Left ventricle myocardium inferior (tissue), 1 donor: Measurements from ENCODE around the gene RIPOR3. TPM values are rescaled to one million over a fixed set of nuclear protein-coding genes. Genes with fewer than 3 reads are reported as not detected.

Source experiments
- DNase-seq: peaks from one replicate; pipeline ENCODE4 v3.0.0-alpha.2; 2020
- H3K27ac ChIP-seq: fragments of 200-600 bp; replicated peaks from 2 replicates; pipeline ENCODE4 v1.8.0; 2021
- H3K27me3 ChIP-seq: fragments of 200-600 bp; 2 replicates; pipeline ENCODE4 v1.8.0; 2021; ENCODE audit warnings: low read depth
- H3K36me3 ChIP-seq: fragments of 200-600 bp; 2 replicates; pipeline ENCODE4 v1.8.0; 2021
- H3K4me1 ChIP-seq: fragments of 200-600 bp; 2 replicates; pipeline ENCODE4 v1.8.0; 2021
- H3K4me3 ChIP-seq: fragments of 200-600 bp; 2 replicates; pipeline ENCODE4 v1.8.0; 2021; ENCODE audit warnings: mild to moderate bottlenecking, moderate library complexity
- H3K9me3 ChIP-seq: fragments of 200-600 bp; replicated peaks from 2 replicates; pipeline ENCODE4 v1.8.0; 2021
- intact Hi-C: fragments of 100-400 bp; cut with micrococcal nuclease; formaldehyde crosslinking; loops from one replicate; pipeline ENCODE4 v1.11.0; 2022
- total RNA-seq: library from RNA; stranded (reverse); fragmentation: NEBNext Ultra II Directional; extraction: Animal tissue kit (Norgen Biotek cat#: 25700); gene quantifications from one replicate; pipeline ENCODE4 v1.2.1, GENCODE V29; 2021
- TF ChIP-seq, protein P1 (sequence below): fragments of 200-600 bp; IDR thresholded peaks from 2 replicates; pipeline ENCODE4 v1.8.0; 2021; ENCODE audit warnings: antibody characterized with exemption, mild to moderate bottlenecking, borderline replicate concordance
- donor health status: DM: no; HTN: yes; CAD: no; lungs with severe emphysema.

RIPOR3 gene
- total RNA-seq, 1 donor from 2014 or later, result 6.5 TPM

DNA sequence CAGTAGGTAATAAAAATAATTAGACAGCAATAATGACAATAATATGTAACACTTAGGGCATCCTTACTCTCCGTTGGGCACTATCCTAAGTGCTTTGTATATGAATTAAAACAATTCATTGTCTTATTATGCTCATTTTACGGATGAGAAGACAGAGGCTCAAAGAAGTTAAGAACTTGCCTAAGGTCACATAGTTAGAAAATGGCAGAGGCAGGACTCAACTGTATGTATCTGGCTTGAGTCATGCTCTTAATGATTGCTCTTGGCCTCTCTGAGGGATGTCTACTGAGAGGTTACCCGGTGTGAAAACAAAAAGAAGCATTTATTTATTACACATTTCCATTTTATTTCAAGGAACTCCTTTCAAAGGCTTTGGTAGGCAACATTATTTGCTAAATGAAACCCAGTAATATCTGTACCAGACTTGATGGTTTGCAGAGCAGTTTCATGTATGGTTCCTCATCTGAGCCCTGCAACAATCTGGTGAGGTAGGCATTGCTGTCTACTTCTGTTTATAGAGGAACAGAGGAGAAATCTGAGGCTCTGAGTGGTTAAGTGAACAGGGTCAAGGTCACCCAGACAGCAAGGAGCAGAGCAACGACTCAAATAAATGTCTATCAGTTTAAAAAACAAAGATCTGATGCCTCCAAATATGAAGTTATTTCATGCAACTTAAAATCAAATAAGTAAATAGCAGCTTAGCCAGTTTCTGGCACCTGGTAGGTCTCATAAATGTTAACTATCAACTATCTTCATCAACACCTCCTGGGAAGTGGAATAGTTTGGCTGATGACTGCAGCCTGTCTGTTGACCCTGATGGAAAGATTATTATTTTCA lies 35.8 kb upstream of the RIPOR3 start:
- H3K9me3 ChIP-seq, result no peaks in the 10 kb centered on the region
- TF ChIP-seq, protein P1, sequence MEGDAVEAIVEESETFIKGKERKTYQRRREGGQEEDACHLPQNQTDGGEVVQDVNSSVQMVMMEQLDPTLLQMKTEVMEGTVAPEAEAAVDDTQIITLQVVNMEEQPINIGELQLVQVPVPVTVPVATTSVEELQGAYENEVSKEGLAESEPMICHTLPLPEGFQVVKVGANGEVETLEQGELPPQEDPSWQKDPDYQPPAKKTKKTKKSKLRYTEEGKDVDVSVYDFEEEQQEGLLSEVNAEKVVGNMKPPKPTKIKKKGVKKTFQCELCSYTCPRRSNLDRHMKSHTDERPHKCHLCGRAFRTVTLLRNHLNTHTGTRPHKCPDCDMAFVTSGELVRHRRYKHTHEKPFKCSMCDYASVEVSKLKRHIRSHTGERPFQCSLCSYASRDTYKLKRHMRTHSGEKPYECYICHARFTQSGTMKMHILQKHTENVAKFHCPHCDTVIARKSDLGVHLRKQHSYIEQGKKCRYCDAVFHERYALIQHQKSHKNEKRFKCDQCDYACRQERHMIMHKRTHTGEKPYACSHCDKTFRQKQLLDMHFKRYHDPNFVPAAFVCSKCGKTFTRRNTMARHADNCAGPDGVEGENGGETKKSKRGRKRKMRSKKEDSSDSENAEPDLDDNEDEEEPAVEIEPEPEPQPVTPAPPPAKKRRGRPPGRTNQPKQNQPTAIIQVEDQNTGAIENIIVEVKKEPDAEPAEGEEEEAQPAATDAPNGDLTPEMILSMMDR, result no peak
- peaks cover 13% of the 10 kb centered on the region for H3K27me3 ChIP-seq
- no peak overlapping the region for H3K27ac ChIP-seq
- intact Hi-C loops, result no loop called here
- no peak overlapping the region for H3K4me3 ChIP-seq
- no peak for DNase-seq
- peaks cover 52% of the 10 kb centered on the region for H3K4me1 ChIP-seq
- H3K36me3 ChIP-seq, result no peaks in the 10 kb centered on the region

DNA sequence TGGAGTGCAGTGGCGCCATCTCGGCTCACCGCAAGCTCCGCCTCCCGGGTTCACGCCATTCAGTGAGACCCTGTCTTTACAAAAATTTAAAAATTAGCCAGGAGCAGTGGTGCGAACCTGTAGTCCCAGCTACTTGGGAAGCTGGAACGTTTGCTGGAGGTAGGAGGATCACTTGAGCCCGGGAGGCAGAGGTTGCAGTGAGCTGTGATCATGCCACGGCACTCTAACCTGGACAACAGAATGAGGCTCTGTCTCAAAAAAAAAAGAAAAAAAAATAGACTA lies 34.3 kb upstream of the RIPOR3 start:
- TF ChIP-seq, protein P1, result no peak
- no peak for DNase-seq
- intact Hi-C loops, result no loop called here
- Histone ChIP-seq H3K36me3 (no peaks in the 10 kb centered on the region), H3K4me1 (peaks cover 49% of the 10 kb centered on the region), H3K27me3 (no peaks in the 10 kb centered on the region), H3K4me3 (no peak overlapping the region), H3K27ac (peak overlapping the region; percentile 91), H3K9me3 (no peaks in the 10 kb centered on the region)

DNA sequence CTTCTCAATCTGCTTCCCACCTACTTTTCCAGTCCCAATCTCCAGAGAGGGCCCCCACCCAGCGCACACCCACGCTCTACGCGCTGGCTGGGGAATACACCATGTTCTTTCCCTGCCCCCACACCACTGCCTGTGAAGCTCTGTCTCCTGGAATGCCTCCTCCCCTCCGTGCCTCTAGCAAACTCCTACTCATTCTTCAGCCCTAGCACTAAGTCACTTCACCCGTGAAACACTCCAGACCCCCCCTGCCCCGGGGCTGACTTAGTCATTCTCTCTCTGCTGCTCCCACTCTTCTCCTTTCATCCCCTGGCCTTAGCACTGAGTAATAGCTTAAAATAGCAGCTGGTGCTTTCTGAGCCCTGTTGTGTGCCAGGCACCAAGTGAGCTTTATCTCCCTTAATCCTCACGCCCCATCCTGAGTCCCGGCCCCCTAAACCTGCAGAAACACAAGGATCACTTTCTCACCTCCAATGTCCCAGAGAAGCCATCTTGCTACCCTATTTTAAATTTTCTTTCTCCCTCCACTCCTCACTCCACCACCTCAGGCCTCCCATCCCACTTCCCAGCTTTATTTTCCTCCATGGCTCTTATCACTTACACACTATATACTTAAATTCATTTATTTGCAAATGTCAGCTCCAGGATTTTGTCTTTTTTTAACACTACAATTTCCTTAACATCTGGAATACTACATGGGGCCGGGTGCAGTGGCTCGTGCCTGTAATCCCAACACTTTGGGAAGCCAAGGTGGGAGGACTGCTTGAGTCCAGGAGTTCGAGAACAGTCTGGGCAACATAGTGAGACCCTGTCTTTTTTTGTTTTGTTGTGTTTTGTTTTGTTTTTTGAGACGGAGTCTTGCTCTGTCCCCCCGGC lies 33.7 kb upstream of the RIPOR3 start:
- H3K4me1 ChIP-seq, result peaks cover 45% of the 10 kb centered on the region
- H3K36me3 ChIP-seq, result no peaks in the 10 kb centered on the region
- TF ChIP-seq, protein P1, result no peak
- intact Hi-C loops, result no loop called here
- peak overlapping the region; percentile 11 for H3K4me3 ChIP-seq
- peak; percentile 70 for DNase-seq
- H3K27me3 ChIP-seq, result no peaks in the 10 kb centered on the region
- H3K9me3 ChIP-seq, result no peaks in the 10 kb centered on the region
- peak overlapping the region; percentile 91 for H3K27ac ChIP-seq

DNA sequence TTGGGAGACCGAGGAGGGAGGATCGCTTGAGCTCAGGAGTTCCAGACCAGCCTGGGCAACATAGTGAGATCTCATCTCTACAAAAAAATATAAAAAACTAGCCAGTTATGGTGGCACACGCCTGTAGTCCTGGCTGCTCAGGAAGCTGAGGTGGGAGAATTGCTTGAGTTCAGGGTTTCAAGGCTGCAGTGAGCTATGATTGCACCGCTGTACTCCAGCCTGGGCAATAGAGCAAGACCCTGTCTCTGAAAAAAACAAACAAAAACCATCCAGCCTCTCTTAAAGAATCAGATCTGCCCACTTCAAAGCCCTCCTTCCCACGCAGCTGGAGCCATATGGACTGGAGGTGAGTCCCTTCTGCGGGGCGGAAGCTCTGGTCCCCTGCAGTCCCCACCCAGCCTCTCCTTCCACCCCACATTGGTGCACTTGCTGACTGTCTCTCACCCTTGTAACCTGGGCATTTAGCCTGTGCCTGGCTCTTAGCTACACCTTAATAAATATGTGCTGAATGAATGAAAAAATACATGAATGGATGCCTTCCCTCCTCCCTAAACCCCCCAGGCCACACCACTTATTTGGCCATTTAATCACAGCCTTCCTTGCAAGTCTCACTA lies 32.9 kb upstream of the RIPOR3 start:
- intact Hi-C loops, result no loop called here
- H3K4me1 ChIP-seq, result peaks cover 47% of the 10 kb centered on the region
- TF ChIP-seq, protein P1, result no peak
- H3K36me3 ChIP-seq, result no peaks in the 10 kb centered on the region
- no peaks in the 10 kb centered on the region for H3K9me3 ChIP-seq
- H3K4me3 ChIP-seq, result peak overlapping the region; percentile 11
- DNase-seq, result no peak
- H3K27me3 ChIP-seq, result no peaks in the 10 kb centered on the region
- H3K27ac ChIP-seq, result peak overlapping the region; percentile 91

DNA sequence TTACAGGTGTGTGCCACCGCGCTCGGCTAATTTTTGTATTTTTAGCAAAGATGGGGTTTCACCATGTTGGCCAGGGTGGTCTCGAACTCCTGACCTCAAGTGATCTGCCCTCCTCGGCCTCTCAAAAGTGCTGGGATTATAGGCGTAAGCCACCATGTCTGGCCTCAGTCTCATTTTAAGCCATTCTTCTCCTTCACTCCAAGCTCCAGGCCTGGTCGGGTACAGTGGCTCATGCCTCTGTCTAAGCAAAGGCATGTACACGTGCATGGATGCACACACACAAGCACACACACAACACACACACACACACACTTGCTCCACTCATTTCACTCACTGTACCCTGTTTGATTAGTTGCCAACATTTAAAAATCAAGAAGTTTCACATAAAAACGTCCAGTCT lies 32.3 kb upstream of the RIPOR3 start:
- DNase-seq, result no peak
- Histone ChIP-seq H3K27ac (peak overlapping the region; percentile 91), H3K4me3 (no peak overlapping the region), H3K27me3 (no peaks in the 10 kb centered on the region), H3K36me3 (no peaks in the 10 kb centered on the region), H3K4me1 (peaks cover 47% of the 10 kb centered on the region), H3K9me3 (no peaks in the 10 kb centered on the region)
- intact Hi-C loops, result no loop called here
- TF ChIP-seq, protein P1, result no peak
